ENCODE results near the gene SAT1. TPM values are rescaled to one million over a fixed set of nuclear protein-coding genes. Genes with fewer than 3 reads are reported as not detected.

The SAT1 gene
- total and polyA plus RNA-seq, 9 donors, result 58.7 to 3,021 (median 164) TPM

DNA sequence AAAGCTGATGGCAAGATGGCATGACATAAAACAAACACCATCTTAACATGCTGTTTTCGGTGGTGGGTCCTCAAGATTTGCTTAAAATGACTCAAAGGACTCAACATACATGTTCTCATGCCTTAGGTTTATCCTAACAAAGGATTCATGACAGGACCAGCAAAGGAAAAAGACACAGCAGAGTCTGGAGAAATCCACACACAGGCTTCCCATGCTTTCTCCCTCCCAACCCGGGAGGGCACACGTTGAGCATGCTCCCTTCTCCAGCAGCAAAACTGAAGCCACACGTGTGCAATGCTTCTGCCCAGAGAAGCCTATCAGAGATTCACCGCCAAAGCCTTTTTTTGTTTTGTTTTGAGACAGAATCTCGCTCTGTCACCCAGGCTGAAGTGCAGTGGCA lies 39.9 kb downstream of the SAT1 start:
- WGBS, 3 donors, result 66 to 76% (median 75%) methylated on average over 6 of the region's 6 CpGs

DNA sequence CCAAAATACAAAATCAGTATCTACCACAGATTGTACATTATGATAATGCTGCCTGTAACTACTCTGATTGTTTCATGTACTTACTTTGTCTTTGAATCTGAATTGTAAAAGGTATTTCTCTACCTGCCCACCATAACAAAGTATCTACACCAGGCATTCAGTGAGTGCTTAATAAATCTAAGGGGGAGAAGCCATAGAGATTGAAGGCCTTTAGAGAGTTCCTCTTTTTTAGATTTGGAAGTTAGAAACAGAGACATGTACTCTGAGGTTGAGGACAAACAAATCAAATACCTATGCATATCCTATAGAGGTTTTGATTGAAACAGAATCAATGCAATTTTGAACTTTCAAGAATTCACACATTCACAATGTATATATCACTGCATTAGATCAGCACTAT lies 42.7 kb downstream of the SAT1 start:
- intact Hi-C loops (cut with DNase I), result no loop called here
- DNase-seq, result no peak
- H3K36me3 ChIP-seq, result no peaks in the 10 kb centered on the region
- H3K4me3 ChIP-seq, result no peak overlapping the region
- no peaks in the 10 kb centered on the region for H3K9me3 ChIP-seq
- H3K27ac ChIP-seq, result no peak overlapping the region
- TF ChIP-seq EP300 (IDR thresholded peaks at IDR 0.05) (no peak), POLR2A (IDR thresholded peaks at IDR 0.05) (no peak)
- TF ChIP-seq, protein P1, sequence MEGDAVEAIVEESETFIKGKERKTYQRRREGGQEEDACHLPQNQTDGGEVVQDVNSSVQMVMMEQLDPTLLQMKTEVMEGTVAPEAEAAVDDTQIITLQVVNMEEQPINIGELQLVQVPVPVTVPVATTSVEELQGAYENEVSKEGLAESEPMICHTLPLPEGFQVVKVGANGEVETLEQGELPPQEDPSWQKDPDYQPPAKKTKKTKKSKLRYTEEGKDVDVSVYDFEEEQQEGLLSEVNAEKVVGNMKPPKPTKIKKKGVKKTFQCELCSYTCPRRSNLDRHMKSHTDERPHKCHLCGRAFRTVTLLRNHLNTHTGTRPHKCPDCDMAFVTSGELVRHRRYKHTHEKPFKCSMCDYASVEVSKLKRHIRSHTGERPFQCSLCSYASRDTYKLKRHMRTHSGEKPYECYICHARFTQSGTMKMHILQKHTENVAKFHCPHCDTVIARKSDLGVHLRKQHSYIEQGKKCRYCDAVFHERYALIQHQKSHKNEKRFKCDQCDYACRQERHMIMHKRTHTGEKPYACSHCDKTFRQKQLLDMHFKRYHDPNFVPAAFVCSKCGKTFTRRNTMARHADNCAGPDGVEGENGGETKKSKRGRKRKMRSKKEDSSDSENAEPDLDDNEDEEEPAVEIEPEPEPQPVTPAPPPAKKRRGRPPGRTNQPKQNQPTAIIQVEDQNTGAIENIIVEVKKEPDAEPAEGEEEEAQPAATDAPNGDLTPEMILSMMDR (IDR thresholded peaks at IDR 0.05), result no peak
- no peaks in the 10 kb centered on the region for H3K4me1 ChIP-seq (ENCODE audit: insufficient read depth)
- no peaks in the 10 kb centered on the region for H3K27me3 ChIP-seq

More for the DNA sequence above, 39.9 kb downstream of the SAT1 start:
- H3K4me1 ChIP-seq (ENCODE audit: insufficient read depth), result no peaks in the 10 kb centered on the region
- TF ChIP-seq EP300 (IDR thresholded peaks at IDR 0.05) (no peak), POLR2A (IDR thresholded peaks at IDR 0.05) (no peak)
- TF ChIP-seq, protein P1 (IDR thresholded peaks at IDR 0.05), result no peak
- no peaks in the 10 kb centered on the region for H3K36me3 ChIP-seq
- no peak overlapping the region for H3K4me3 ChIP-seq
- H3K9me3 ChIP-seq, result no peaks in the 10 kb centered on the region
- intact Hi-C loops (cut with DNase I), result no loop called here
- DNase-seq, result no peak
- H3K27ac ChIP-seq, result no peak overlapping the region
- no peaks in the 10 kb centered on the region for H3K27me3 ChIP-seq

DNA sequence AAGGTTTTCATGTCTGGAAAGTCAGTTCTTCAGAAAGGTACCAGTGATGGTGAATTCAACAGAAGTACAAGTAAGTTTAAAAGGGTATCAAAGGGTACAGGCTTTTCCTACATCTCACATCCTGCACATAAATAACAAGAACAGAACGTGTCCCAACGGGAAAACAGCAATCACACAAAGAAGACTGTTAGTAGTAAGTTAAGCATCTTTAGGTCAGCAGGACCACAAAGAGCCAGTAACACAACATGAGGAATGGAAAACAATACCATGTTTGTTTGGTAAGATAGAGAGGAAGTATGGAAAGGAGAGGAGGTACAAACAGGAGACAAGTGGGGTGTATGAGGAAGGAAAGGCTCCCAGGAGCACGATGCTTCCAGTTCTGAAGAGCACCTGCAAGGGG lies 43.2 kb downstream of the SAT1 start:
- Histone ChIP-seq H3K27me3 (no peaks in the 10 kb centered on the region), H3K36me3 (no peaks in the 10 kb centered on the region), H3K9me3 (no peaks in the 10 kb centered on the region), H3K4me3 (no peak overlapping the region), H3K27ac (no peak overlapping the region), H3K4me1 (ENCODE audit: insufficient read depth) (no peaks in the 10 kb centered on the region)
- intact Hi-C loops (cut with DNase I), result no loop called here
- no peak for DNase-seq
- TF ChIP-seq POLR2A (IDR thresholded peaks at IDR 0.05) (no peak), EP300 (IDR thresholded peaks at IDR 0.05) (no peak)
- TF ChIP-seq, protein P1 (IDR thresholded peaks at IDR 0.05), result no peak
- 67 to 77% (median 72%) methylated on average over 3 of the region's 3 CpGs for WGBS, 3 donors

DNA sequence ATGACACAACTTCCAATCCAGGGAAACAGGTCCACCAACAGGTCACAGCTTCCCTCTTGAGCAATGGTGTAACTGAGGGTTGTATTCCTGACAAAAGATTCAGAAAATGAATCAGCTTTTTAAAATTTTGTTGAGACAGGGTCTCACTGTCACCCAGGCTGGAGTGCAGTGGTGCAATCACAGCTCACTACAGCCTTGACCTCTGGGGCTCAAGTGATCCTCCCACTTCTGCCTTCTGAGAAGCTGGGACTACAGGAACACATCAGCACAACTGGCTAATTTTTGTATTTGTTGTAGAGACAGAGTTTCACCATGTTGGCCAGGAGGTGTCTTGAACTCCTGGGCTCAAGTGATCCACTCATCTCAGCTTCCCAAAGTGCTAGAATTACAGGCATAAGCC lies 43.7 kb downstream of the SAT1 start:
- TF ChIP-seq POLR2A (IDR thresholded peaks at IDR 0.05) (no peak), EP300 (IDR thresholded peaks at IDR 0.05) (no peak)
- TF ChIP-seq, protein P1 (IDR thresholded peaks at IDR 0.05), result no peak
- no peaks in the 10 kb centered on the region for H3K36me3 ChIP-seq
- no peak overlapping the region for H3K4me3 ChIP-seq
- no peaks in the 10 kb centered on the region for H3K27me3 ChIP-seq
- H3K4me1 ChIP-seq (ENCODE audit: insufficient read depth), result no peaks in the 10 kb centered on the region
- intact Hi-C loops (cut with DNase I), result no loop called here
- H3K27ac ChIP-seq, result no peak overlapping the region
- H3K9me3 ChIP-seq, result no peaks in the 10 kb centered on the region
- DNase-seq, result no peak

DNA sequence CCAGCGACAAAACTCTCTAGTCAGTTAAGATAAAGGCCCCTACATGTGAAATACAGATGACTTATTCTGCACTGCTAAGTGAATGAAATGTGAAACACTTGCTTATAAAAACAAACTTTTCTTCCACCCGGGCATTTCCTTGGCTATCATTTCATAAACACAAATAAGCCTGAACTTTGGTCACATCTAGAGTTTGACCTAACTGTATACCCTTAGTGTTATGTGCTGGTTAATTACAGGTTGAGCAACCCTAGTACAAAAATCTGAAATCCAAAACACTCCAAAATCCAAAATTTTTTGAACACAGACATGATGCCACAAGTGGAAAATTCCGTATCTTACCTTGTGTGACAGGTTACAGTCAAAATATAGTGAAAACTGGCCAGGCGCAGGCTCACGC lies 45.9 kb downstream of the SAT1 start:
- Histone ChIP-seq H3K4me3 (no peak overlapping the region), H3K27me3 (no peaks in the 10 kb centered on the region), H3K27ac (no peak overlapping the region), H3K4me1 (ENCODE audit: insufficient read depth) (no peaks in the 10 kb centered on the region), H3K36me3 (no peaks in the 10 kb centered on the region), H3K9me3 (no peaks in the 10 kb centered on the region)
- TF ChIP-seq, protein P1 (IDR thresholded peaks at IDR 0.05), result no peak
- TF ChIP-seq POLR2A (IDR thresholded peaks at IDR 0.05) (no peak), EP300 (IDR thresholded peaks at IDR 0.05) (no peak)
- WGBS, 3 donors, result 77 to 84% (median 82%) methylated on average over 5 of the region's 5 CpGs
- DNase-seq, result no peak
- intact Hi-C loops (cut with DNase I), result no loop called here
